HCT116 (cell line): ENCODE data around the gene PPY. TPM values are rescaled to one million over a fixed set of nuclear protein-coding genes. Genes with fewer than 3 reads are reported as not detected.

Experiments used
- ATAC-seq: fragments of 200-7000 bp; cut with Tn5 transposase; 2 replicates; pipeline ENCODE4 v1.9.1; 2020; ENCODE audit warnings: mild to moderate bottlenecking, moderate library complexity
- BruUV-seq: library from RNA; stranded (reverse); fragments of 400-500 nt; replicated peaks from 2 replicates; lab custom pipeline; 2021; lab: Mats Ljungman, UMichigan
- CTCF ChIA-PET: fragments of 300-600 bp; sonication (Branson Sonifier 250); formaldehyde crosslinking; loops from one replicate; lab custom pipeline; 2021; ENCODE audit warnings: antibody characterized with exemption; lab: Charles Lee
- POLR2A ChIA-PET: fragments of 300-600, 350-600 bp; sonication (Branson Sonifier 250); formaldehyde crosslinking; loops from one replicate; lab custom pipeline; 2021; ENCODE audit warnings: antibody characterized with exemption; lab: Charles Lee
- RAD21 ChIA-PET, 2 experiments: fragments of 300-600 bp; sonication (Branson Sonifier 250); formaldehyde crosslinking; loops; one replicate each; lab custom pipeline; 2023; ENCODE audit warnings: low total read pairs in 2 of 2; ENCODE audit not compliant: uncharacterized antibody in 2 of 2, unreplicated experiment in 2 of 2, low non-redundant PET in 1 of 2; lab: Charles Lee
- DNase-seq: peaks from one replicate; pipeline ENCODE4 v3.0.0-alpha.2; 2010; ENCODE audit warnings: low read depth, low spot score
- H2AFZ ChIP-seq: fragments of 200-600 bp; shearing (Covaris generic), sonication (generic); 2 replicates; pipeline ENCODE4 v1.6.1; 2017; ENCODE audit warnings: low read depth, mixed run types, mixed read lengths, antibody characterized with exemption, low read length; ENCODE audit not compliant: poor library complexity, severe bottlenecking
- H3K27ac ChIP-seq: 2 replicates; pipeline ENCODE4 v1.5.1; 2012; ENCODE audit warnings: low read depth, low read length
- H3K27me3 ChIP-seq: fragments of 200-600 bp; sonication (generic); 2 replicates; pipeline ENCODE4 v1.6.1; 2016; ENCODE audit warnings: mixed run types, low read length, mixed read lengths; ENCODE audit not compliant: insufficient read depth
- H3K36me3 ChIP-seq, 2 experiments: fragments of 200-500 bp in 1 of 2; fragments of 200-600 bp in 1 of 2; sonication (Bioruptor generic) in 1 of 2; sonication (generic) in 1 of 2; 2 replicates each; pipeline versions ENCODE4 v1.5.1 to v1.6.1; 2014 to 2016; ENCODE audit warnings: low read length in 2 of 2, inconsistent platforms in 1 of 2, mixed read lengths in 1 of 2, mixed run types in 1 of 2; ENCODE audit not compliant: insufficient read depth in 2 of 2, control insufficient read depth in 1 of 2
- H3K4me1 ChIP-seq, 2 experiments: fragments of 200-600 bp in 1 of 2; sonication (generic) in 1 of 2; 2 replicates each; pipeline versions ENCODE4 v1.5.1 to v1.6.1; 2012 to 2017; ENCODE audit warnings: low read length in 2 of 2, inconsistent platforms in 1 of 2, mild to moderate bottlenecking in 1 of 2, mixed read lengths in 1 of 2, mixed run types in 1 of 2, moderate library complexity in 1 of 2; ENCODE audit not compliant: insufficient read depth in 2 of 2, control insufficient read depth in 1 of 2
- H3K4me2 ChIP-seq: fragments of 200-600 bp; sonication (generic); 2 replicates; pipeline ENCODE4 v1.6.1; 2017; ENCODE audit warnings: mixed run types, low read length, mixed read lengths
- H3K4me3 ChIP-seq, 2 experiments: fragments of 200-600 bp in 1 of 2; sonication (generic) in 1 of 2; replicated peaks in 1 of 2; 2 replicates each; pipeline ENCODE4 v1.5.1; 2011 to 2016; ENCODE audit warnings: low read length in 2 of 2, control low read depth in 1 of 2, low read depth in 1 of 2, mild to moderate bottlenecking in 1 of 2, mixed read lengths in 1 of 2, mixed run types in 1 of 2
- H3K79me2 ChIP-seq: fragments of 200-600 bp; sonication (generic); 2 replicates; pipeline ENCODE4 v1.6.1; 2017; ENCODE audit warnings: mild to moderate bottlenecking, mixed run types, low read length, moderate library complexity, mixed read lengths; ENCODE audit not compliant: insufficient read depth
- H3K9ac ChIP-seq: fragments of 200-600 bp; sonication (generic); 2 replicates; pipeline ENCODE4 v1.6.1; 2016; ENCODE audit warnings: low read length, mixed read lengths
- H3K9me2 ChIP-seq: fragments of 200-600 bp; sonication (generic), shearing (Covaris generic); 2 replicates; pipeline ENCODE4 v1.6.1; 2017; ENCODE audit warnings: mixed run types, mild to moderate bottlenecking, moderate library complexity; ENCODE audit not compliant: insufficient read depth
- H3K9me3 ChIP-seq, 2 experiments: fragments of 200-500 bp in 1 of 2; fragments of 200-600 bp in 1 of 2; sonication (Bioruptor generic) in 1 of 2; sonication (generic) in 1 of 2; 2 replicates each; pipeline ENCODE4 v1.6.1; 2014 to 2017; ENCODE audit warnings: low read length in 2 of 2, mixed read lengths in 2 of 2, inconsistent platforms in 1 of 2, low read depth in 1 of 2, mild to moderate bottlenecking in 1 of 2, mixed run types in 1 of 2, moderate library complexity in 1 of 2; ENCODE audit not compliant: control insufficient read depth in 1 of 2, insufficient read depth in 1 of 2
- H4K20me1 ChIP-seq: fragments of 200-600 bp; sonication (generic), shearing (Covaris generic); 2 replicates; pipeline ENCODE4 v1.6.1; 2017; ENCODE audit warnings: mixed run types, mild to moderate bottlenecking, moderate library complexity; ENCODE audit not compliant: insufficient read depth
- ATF3 ChIP-seq: IDR thresholded peaks from 2 replicates; pipeline ENCODE4 v1.6.1; 2012
- EGR1 ChIP-seq: IDR thresholded peaks from 2 replicates; pipeline ENCODE4 v1.6.1; 2012; ENCODE audit warnings: low read depth
- ELF1 ChIP-seq: IDR thresholded peaks from 2 replicates; pipeline ENCODE4 v1.6.1; 2012; ENCODE audit warnings: low read depth, borderline replicate concordance
- EZH2 ChIP-seq: fragments of 200-600 bp; sonication (generic); IDR thresholded peaks from 2 replicates; pipeline ENCODE4 v1.6.1; 2017; ENCODE audit warnings: antibody characterized with exemption, mixed run types
- FOSL1 ChIP-seq: IDR thresholded peaks from 2 replicates; pipeline ENCODE4 v1.6.1; 2012; ENCODE audit warnings: low read depth
- POLR2A ChIP-seq: IDR thresholded peaks from 2 replicates; pipeline ENCODE4 v1.7.0; 2011; ENCODE audit warnings: borderline replicate concordance; ENCODE audit not compliant: insufficient read depth, insufficient read length; ENCODE audit errors: extremely low read depth
- POLR2AphosphoS5 ChIP-seq: IDR thresholded peaks from 2 replicates; pipeline ENCODE4 v1.6.1; 2011; ENCODE audit warnings: mild to moderate bottlenecking, low read depth, low read length, moderate library complexity
- RAD21 ChIP-seq: IDR thresholded peaks from 2 replicates; pipeline ENCODE4 v1.6.1; 2012; ENCODE audit warnings: low read depth, mild to moderate bottlenecking
- REST ChIP-seq: IDR thresholded peaks from 2 replicates; pipeline ENCODE4 v1.6.1; 2012; ENCODE audit warnings: low read depth
- SIN3A ChIP-seq: IDR thresholded peaks from 2 replicates; pipeline ENCODE4 v1.6.1; 2012; ENCODE audit warnings: low read depth
- TCF7L2 ChIP-seq: IDR thresholded peaks from 2 replicates; pipeline ENCODE4 v1.7.0; 2011; ENCODE audit warnings: borderline replicate concordance, inconsistent platforms; ENCODE audit not compliant: insufficient read depth, insufficient read length; ENCODE audit errors: extremely low read depth
- ZNF274 ChIP-seq: fragments of 200-500 bp; sonication (Bioruptor generic); IDR thresholded peaks from 2 replicates; pipeline ENCODE4 v1.6.1; 2014; ENCODE audit warnings: mild to moderate bottlenecking, low read depth, low read length, inconsistent platforms
- intact Hi-C: fragments of 100-400 bp; cut with micrococcal nuclease; formaldehyde crosslinking; loops from 2 replicates; pipeline ENCODE4 v1.10.0; 2022
- total RNA-seq: library from RNA; stranded (reverse); gene quantifications from one replicate; pipeline ENCODE4 v1.2.1, GENCODE V29; 2021; ENCODE audit not compliant: unreplicated experiment
- TF ChIP-seq, protein P1 (sequence below), 3 experiments: fragments of 200-600 bp in 1 of 3; sonication (generic) in 1 of 3; IDR thresholded peaks in 2 of 3; conservative IDR thresholded peaks in 1 of 3; 2 replicates each; pipeline ENCODE4 v1.5.1; 2012 to 2017; ENCODE audit warnings: low read depth in 2 of 3, low read length in 2 of 3, antibody characterized with exemption in 1 of 3, borderline replicate concordance in 1 of 3, control low read depth in 1 of 3, mild to moderate bottlenecking in 1 of 3, mixed read lengths in 1 of 3, mixed run types in 1 of 3, moderate library complexity in 1 of 3; ENCODE audit not compliant: insufficient read depth in 1 of 3

The PPY gene
- total RNA-seq, 1 experiment from 2014 or later = not detected

DNA sequence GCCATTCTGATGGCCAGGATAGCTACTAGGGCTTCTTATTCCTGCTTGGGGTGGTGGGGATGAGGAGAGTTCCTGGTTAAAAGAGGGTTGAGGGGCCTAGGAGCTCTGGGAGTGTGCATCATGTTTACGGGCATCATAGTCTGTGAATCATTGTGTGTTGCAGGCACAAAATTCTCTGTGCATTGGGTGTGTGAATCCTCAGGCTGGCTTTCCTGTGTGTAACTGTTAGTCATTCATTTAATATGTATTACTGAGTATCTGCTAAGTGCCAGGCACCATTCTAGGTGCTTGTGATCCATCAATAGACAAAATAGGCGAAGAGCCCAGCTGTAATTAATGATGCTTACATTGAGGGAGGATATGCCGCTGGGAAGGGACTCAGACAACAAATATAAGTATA is 5.8 kb downstream of the PPY start:
- H3K9me2 ChIP-seq = no peaks in the 10 kb centered on the region
- H3K36me3 ChIP-seq = no peaks in the 10 kb centered on the region
- H2AFZ ChIP-seq = no peak overlapping the region
- CTCF ChIA-PET = interaction anchor here (1.6 to 2.1 kb wide), 2 partner anchors 26 to 90 kb away, joined by 5 to 8 read pairs; partner anchors contain the start of gene CD300LG
- H3K4me1 ChIP-seq = peaks cover 0 to 16% of the 10 kb centered on the region in 2 experiments; a peak in 2 of 4 replicates
- no peak overlapping the region for H3K4me2 ChIP-seq
- no TSS peak for BruUV-seq
- DNase-seq = no peak
- no peaks in the 10 kb centered on the region for H4K20me1 ChIP-seq
- no peak overlapping the region for H3K9ac ChIP-seq
- H3K9me3 ChIP-seq = no peaks in the 10 kb centered on the region
- RAD21 ChIA-PET = no interaction called here
- TF ChIP-seq SIN3A (no peak), EGR1 (no peak), POLR2A (no peak), TCF7L2 (no peak), ATF3 (no peak), POLR2AphosphoS5 (no peak), EZH2 (no peak), ZNF274 (no peak), REST (no peak), ELF1 (no peak), RAD21 (no peak), FOSL1 (no peak)
- TF ChIP-seq, protein P1, sequence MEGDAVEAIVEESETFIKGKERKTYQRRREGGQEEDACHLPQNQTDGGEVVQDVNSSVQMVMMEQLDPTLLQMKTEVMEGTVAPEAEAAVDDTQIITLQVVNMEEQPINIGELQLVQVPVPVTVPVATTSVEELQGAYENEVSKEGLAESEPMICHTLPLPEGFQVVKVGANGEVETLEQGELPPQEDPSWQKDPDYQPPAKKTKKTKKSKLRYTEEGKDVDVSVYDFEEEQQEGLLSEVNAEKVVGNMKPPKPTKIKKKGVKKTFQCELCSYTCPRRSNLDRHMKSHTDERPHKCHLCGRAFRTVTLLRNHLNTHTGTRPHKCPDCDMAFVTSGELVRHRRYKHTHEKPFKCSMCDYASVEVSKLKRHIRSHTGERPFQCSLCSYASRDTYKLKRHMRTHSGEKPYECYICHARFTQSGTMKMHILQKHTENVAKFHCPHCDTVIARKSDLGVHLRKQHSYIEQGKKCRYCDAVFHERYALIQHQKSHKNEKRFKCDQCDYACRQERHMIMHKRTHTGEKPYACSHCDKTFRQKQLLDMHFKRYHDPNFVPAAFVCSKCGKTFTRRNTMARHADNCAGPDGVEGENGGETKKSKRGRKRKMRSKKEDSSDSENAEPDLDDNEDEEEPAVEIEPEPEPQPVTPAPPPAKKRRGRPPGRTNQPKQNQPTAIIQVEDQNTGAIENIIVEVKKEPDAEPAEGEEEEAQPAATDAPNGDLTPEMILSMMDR (IDR thresholded peaks at IDR 0.05 in 2 of 3, conservative IDR thresholded peaks at IDR 0.05 in 1 of 3; ENCODE audit: borderline replicate concordance in 1 of 3, insufficient read depth in 1 of 3, low read depth in 2 of 3, low read length in 2 of 3) = no peak
- no peak for ATAC-seq
- no peak overlapping the region for H3K27ac ChIP-seq
- POLR2A ChIA-PET = no interaction called here
- no peaks in the 10 kb centered on the region for H3K27me3 ChIP-seq
- no peak overlapping the region for H3K4me3 ChIP-seq
- H3K79me2 ChIP-seq = no peaks in the 10 kb centered on the region
- intact Hi-C loops = no loop called here
